Posterior vena cava (tissue), 2 donors: ENCODE data around the gene PCDHB7. TPM values are rescaled to one million over a fixed set of nuclear protein-coding genes. Genes with fewer than 3 reads are reported as not detected.
"Not testable (repeated sequence)": the region's sequence is repeated elsewhere in the genome, so short reads cannot be mapped to it uniquely, and the experiment has no call there.

Source experiments
- DNase-seq: peaks from one replicate; pipeline ENCODE4 v3.0.0-alpha.2; 2020; ENCODE audit warnings: low spot score
- intact Hi-C, 2 donors: fragments of 100-400 bp; cut with DNase I; formaldehyde crosslinking; loops; one replicate each; pipeline versions ENCODE4 v1.14.1 to v1.14.2; 2022 to 2023
- total RNA-seq, 2 donors: library from RNA; stranded (reverse); fragmentation: NEBNext Ultra II Directional; extraction: Animal tissue kit (Norgen Biotek cat#: 25700); gene quantifications; one replicate each; pipeline ENCODE4 v1.2.1, GENCODE V29; 2021
- donor health status: DM: yes; HTN: yes; CAD: no.
- donor health status: DM: yes; HTN: yes; CAD: no.

Gene PCDHB7
- total RNA-seq, 2 donors from 2014 or later = 2.6 to 5.5 TPM

DNA sequence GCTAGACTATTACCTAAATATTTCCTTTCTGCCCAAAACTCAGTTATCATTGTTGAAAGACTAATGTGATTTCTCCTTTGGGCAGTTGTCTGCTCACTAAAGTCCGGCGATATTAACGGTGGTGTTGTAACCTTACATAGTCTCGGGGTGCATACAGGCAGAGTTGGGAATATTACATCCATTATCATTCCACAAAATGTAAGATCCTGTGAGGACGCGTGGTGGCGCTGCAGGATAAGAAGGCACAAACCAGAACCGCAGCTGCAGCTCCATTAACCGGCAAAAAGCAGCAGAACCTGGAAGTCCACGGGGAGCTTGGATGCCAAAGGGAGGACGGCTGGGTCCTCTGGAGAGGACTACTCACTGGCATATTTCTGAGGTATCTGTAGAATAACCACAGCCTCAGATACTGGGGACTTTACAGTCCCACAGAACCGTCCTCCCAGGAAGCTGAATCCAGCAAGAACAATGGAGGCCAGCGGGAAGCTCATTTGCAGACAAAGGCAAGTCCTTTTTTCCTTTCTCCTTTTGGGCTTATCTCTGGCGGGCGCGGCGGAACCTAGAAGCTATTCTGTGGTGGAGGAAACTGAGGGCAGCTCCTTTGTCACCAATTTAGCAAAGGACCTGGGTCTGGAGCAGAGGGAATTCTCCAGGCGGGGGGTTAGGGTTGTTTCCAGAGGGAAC is 41.4 kb downstream of the PCDHB7 start, which contains the start of gene PCDHB13:
PCDHB13 (plus strand) TSS at position 264 of the 684 bp plus-strand sequence; CDS start at position 469, 205 bp downstream.
- DNase-seq, intact Hi-C loops: not testable (repeated sequence)

- intact Hi-C loops, DNase-seq: not testable (repeated sequence)
Measured at GRCh38 chr5:141214583-141214982, 42.1 kb downstream of the PCDHB7 start.

DNA sequence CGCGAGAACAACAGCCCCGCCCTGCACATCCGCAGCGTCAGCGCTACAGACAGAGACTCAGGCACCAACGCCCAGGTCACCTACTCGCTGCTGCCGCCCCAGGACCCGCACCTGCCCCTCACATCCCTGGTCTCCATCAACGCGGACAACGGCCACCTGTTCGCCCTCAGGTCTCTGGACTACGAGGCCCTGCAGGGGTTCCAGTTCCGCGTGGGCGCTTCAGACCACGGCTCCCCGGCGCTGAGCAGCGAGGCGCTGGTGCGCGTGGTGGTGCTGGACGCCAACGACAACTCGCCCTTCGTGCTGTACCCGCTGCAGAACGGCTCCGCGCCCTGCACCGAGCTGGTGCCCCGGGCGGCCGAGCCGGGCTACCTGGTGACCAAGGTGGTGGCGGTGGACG is 43.1 kb downstream of the PCDHB7 start:
- intact Hi-C loops, DNase-seq: not testable (repeated sequence)

DNA sequence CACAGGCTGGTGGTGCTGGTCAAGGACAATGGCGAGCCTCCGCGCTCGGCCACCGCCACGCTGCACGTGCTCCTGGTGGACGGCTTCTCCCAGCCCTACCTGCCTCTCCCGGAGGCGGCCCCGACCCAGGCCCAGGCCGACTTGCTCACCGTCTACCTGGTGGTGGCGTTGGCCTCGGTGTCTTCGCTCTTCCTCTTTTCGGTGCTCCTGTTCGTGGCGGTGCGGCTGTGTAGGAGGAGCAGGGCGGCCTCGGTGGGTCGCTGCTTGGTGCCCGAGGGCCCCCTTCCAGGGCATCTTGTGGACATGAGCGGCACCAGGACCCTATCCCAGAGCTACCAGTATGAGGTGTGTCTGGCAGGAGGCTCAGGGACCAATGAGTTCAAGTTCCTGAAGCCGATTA is 43.6 kb downstream of the PCDHB7 start:
- DNase-seq, intact Hi-C loops: not testable (repeated sequence)

- intact Hi-C loops = no loop called here
- DNase-seq = no peak
Measured at GRCh38 chr5:141223112-141223783, 50.8 kb downstream of the PCDHB7 start, which contains the start of gene PCDHB14. TSS of gene PCDHB14 (plus strand) at chr5:141223343. CDS start at chr5:141223506, 163 bp downstream.

DNA sequence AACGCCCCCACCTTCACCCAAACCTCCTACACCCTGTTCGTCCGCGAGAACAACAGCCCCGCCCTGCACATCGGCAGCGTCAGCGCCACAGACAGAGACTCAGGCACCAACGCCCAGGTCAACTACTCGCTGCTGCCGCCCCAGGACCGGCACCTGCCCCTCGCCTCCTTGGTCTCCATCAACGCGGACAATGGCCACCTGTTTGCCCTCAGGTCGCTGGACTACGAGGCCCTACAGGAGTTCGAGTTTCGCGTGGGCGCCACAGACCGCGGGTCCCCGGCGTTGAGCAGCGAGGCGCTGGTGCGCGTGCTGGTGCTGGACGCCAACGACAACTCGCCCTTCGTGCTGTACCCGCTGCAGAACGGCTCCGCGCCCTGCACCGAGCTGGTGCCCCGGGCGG is 52.4 kb downstream of the PCDHB7 start:
- DNase-seq, intact Hi-C loops: not testable (repeated sequence)

DNA sequence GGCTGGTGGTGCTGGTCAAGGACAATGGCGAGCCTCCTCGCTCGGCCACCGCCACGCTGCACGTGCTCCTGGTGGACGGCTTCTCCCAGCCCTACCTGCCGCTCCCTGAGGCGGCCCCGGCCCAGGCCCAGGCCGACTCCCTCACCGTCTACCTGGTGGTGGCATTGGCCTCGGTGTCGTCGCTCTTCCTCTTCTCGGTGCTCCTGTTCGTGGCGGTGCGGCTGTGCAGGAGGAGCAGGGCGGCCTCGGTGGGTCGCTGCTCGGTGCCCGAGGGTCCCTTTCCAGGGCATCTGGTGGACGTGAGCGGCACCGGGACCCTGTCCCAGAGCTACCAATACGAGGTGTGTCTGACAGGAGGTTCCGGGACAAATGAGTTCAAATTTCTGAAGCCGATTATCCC is 53.0 kb downstream of the PCDHB7 start:
- intact Hi-C loops, DNase-seq: not testable (repeated sequence)

Other genes with a start within 250 kb of the PCDHB7 start
- under 1 TPM; 0.14 to 0.24 TPM for gene PCDHAC1, start 246.3 kb upstream of the PCDHB7 start, total RNA-seq
- gene PCDHAC2, start 206.2 kb upstream of the PCDHB7 start, total RNA-seq = under 1 TPM; 0.32 to 0.33 TPM
- gene PCDHB1, start 121.3 kb upstream of the PCDHB7 start, total RNA-seq = not detected
- 1 to 10 TPM; 2.3 to 3.2 TPM for gene PCDHB2, start 78.0 kb upstream of the PCDHB7 start, total RNA-seq
- 1 to 10 TPM; 1.2 to 1.3 TPM for gene PCDHB3, start 72.2 kb upstream of the PCDHB7 start, total RNA-seq
- 1 to 10 TPM; 4.1 to 5.2 TPM for gene PCDHB4, start 50.8 kb upstream of the PCDHB7 start, total RNA-seq
- gene PCDHB5, start 37.4 kb upstream of the PCDHB7 start, total RNA-seq = 1 to 10 TPM; 2.8 to 3.1 TPM
- gene PCDHB6, start 22.6 kb upstream of the PCDHB7 start, total RNA-seq = 1 to 10 TPM in 1 of 2 donors, under 1 TPM in 1; 0.95 to 1.6 TPM
- gene PCDHB8, start 5.1 kb downstream of the PCDHB7 start, total RNA-seq = 1 to 10 TPM; 2.3 to 3.5 TPM
- 1 to 10 TPM; 3.0 to 5.0 TPM for gene PCDHB16, start 9.7 kb downstream of the PCDHB7 start, total RNA-seq
- 1 to 10 TPM; 1.1 to 5.3 TPM for gene PCDHB9, start 14.5 kb downstream of the PCDHB7 start, total RNA-seq
- gene PCDHB10, start 19.7 kb downstream of the PCDHB7 start, total RNA-seq = 1 to 10 TPM; 2.6 to 3.8 TPM
- 1 to 10 TPM; 3.6 to 4.0 TPM for gene PCDHB11, start 27.0 kb downstream of the PCDHB7 start, total RNA-seq
- 1 to 10 TPM; 3.6 to 4.1 TPM for gene PCDHB12, start 36.1 kb downstream of the PCDHB7 start, total RNA-seq
- 1 to 10 TPM; 3.9 to 6.4 TPM for gene PCDHB13, start 41.3 kb downstream of the PCDHB7 start, total RNA-seq
- 1 to 10 TPM; 5.0 to 8.7 TPM for gene PCDHB14, start 50.7 kb downstream of the PCDHB7 start, total RNA-seq
- 1 to 10 TPM; 3.8 to 4.4 TPM for gene PCDHB15, start 72.8 kb downstream of the PCDHB7 start, total RNA-seq
- under 1 TPM; 0.46 to 1.00 TPM for gene SLC25A2, start 131.4 kb downstream of the PCDHB7 start, total RNA-seq
- gene TAF7, start 148.1 kb downstream of the PCDHB7 start, total RNA-seq = 10 to 100 TPM; 57.9 to 63.1 TPM
- gene PCDHGA1, start 157.9 kb downstream of the PCDHB7 start, total RNA-seq = under 1 TPM; 0.81 to 0.93 TPM
- 1 to 10 TPM; 3.7 to 7.4 TPM for gene PCDHGA2, start 166.1 kb downstream of the PCDHB7 start, total RNA-seq
- 1 to 10 TPM; 2.0 to 3.0 TPM for gene PCDHGA3, start 171.2 kb downstream of the PCDHB7 start, total RNA-seq
- 1 to 10 TPM; 2.6 to 2.8 TPM for gene PCDHGB1, start 177.5 kb downstream of the PCDHB7 start, total RNA-seq
- 1 to 10 TPM; 4.7 to 5.5 TPM for gene PCDHGA4, start 182.4 kb downstream of the PCDHB7 start, total RNA-seq
- gene PCDHGB2, start 187.3 kb downstream of the PCDHB7 start, total RNA-seq = 1 to 10 TPM; 4.7 to 5.2 TPM
- 1 to 10 TPM; 3.9 to 5.2 TPM for gene PCDHGA5, start 191.5 kb downstream of the PCDHB7 start, total RNA-seq
- 1 to 10 TPM; 4.9 to 5.0 TPM for gene PCDHGB3, start 197.6 kb downstream of the PCDHB7 start, total RNA-seq
- gene PCDHGA6, start 201.2 kb downstream of the PCDHB7 start, total RNA-seq = 1 to 10 TPM; 6.6 to 7.9 TPM
- gene PCDHGA7, start 210.1 kb downstream of the PCDHB7 start, total RNA-seq = 1 to 10 TPM; 4.0 to 4.3 TPM
- 1 to 10 TPM; 4.8 to 5.7 TPM for gene PCDHGB4, start 215.1 kb downstream of the PCDHB7 start, total RNA-seq
- 1 to 10 TPM; 2.0 to 2.4 TPM for gene PCDHGA8, start 220.0 kb downstream of the PCDHB7 start, total RNA-seq
- 1 to 10 TPM; 8.1 to 9.5 TPM for gene PCDHGB5, start 225.3 kb downstream of the PCDHB7 start, total RNA-seq
- 1 to 10 TPM; 5.6 to 7.2 TPM for gene PCDHGA9, start 230.1 kb downstream of the PCDHB7 start, total RNA-seq
- gene PCDHGB6, start 235.4 kb downstream of the PCDHB7 start, total RNA-seq = 1 to 10 TPM; 6.7 to 8.5 TPM
- 1 to 10 TPM; 5.7 to 6.6 TPM for gene PCDHGA10, start 240.3 kb downstream of the PCDHB7 start, total RNA-seq
- 10 to 100 TPM; 12.2 to 17.1 TPM for gene PCDHGB7, start 245.0 kb downstream of the PCDHB7 start, total RNA-seq
- gene PCDHGA11, start 248.4 kb downstream of the PCDHB7 start, total RNA-seq = 1 to 10 TPM; 4.6 to 4.8 TPM